K562 (cell line): ENCODE data around the gene HIGD1C. TPM values are rescaled to one million over a fixed set of nuclear protein-coding genes. Genes with fewer than 3 reads are reported as not detected.

ENCODE experiments used
- ATAC-seq: fragments of 200-7000 bp; cut with Tn5 transposase; 3 replicates; pipeline ENCODE4 v1.9.1; 2020; ENCODE audit warnings: moderate library complexity
- BruUV-seq: library from RNA; stranded (reverse); fragments of 400-500 nt; replicated peaks from 2 replicates; lab custom pipeline; 2021; lab: Mats Ljungman, UMichigan
- CTCF ChIA-PET: fragments of 300-600 bp; formaldehyde crosslinking; extraction: SDS; loops from one replicate; lab custom pipeline; 2021; ENCODE audit warnings: low intra/inter-chr PET ratio; lab: Yijun Ruan, JAX
- POLR2A ChIA-PET: fragments of 300-600, 350-650 bp; sonication (Branson Sonifier 250); formaldehyde crosslinking; extraction: SDS; loops from one replicate; lab custom pipeline; 2021; ENCODE audit warnings: antibody characterized with exemption, inconsistent platforms; lab: Yijun Ruan, JAX
- DNase-seq, 4 experiments: peaks; one replicate each; pipeline versions ENCODE4 v3.0.0 to v3.0.0-alpha.2; 2011 to 2018; ENCODE audit warnings: low spot score in 3 of 4, mixed read lengths in 3 of 4; ENCODE audit errors: extremely low read depth in 1 of 4
- FAIRE-seq: peaks from 2 replicates; lab custom pipeline; 2011; peaks lifted over from hg19 to GRCh38; lab: Jason Lieb, UNC
- H2AFZ ChIP-seq: 2 replicates; pipeline ENCODE4 v1.6.0; 2011; ENCODE audit warnings: low read depth, low read length, control low read depth, inconsistent platforms
- H3K27ac ChIP-seq: fragments of 200-600 bp; 3 replicates; pipeline ENCODE4 v1.8.0; 2011; ENCODE audit warnings: low read depth, mild to moderate bottlenecking, control low read depth, inconsistent platforms, low read length, moderate library complexity, mixed read lengths; ENCODE audit errors: extremely low read depth
- H3K27me3 ChIP-seq, 2 experiments: fragments of 300-600 bp in 1 of 2; 2 replicates in 1 of 2; 3 replicates in 1 of 2; pipeline versions ENCODE4 v1.6.0 to v1.8.0; 2011; ENCODE audit warnings: inconsistent platforms in 2 of 2, low read length in 2 of 2, mild to moderate bottlenecking in 1 of 2, mixed read lengths in 1 of 2, moderate library complexity in 1 of 2; ENCODE audit not compliant: control insufficient read depth in 2 of 2, insufficient read depth in 2 of 2
- H3K36me3 ChIP-seq: fragments of 300-600 bp; 3 replicates; pipeline ENCODE4 v1.8.0; 2011; ENCODE audit warnings: mild to moderate bottlenecking, low read length, inconsistent platforms; ENCODE audit not compliant: control insufficient read depth, insufficient read depth
- H3K4me1 ChIP-seq, 2 experiments: fragments of 200-600 bp in 1 of 2; replicated peaks in 1 of 2; 2 replicates in 1 of 2; 3 replicates in 1 of 2; pipeline versions ENCODE4 v1.5.1 to v1.8.0; 2011; ENCODE audit warnings: inconsistent platforms in 2 of 2, low read length in 2 of 2, mild to moderate bottlenecking in 1 of 2, mixed read lengths in 1 of 2, moderate library complexity in 1 of 2; ENCODE audit not compliant: control insufficient read depth in 2 of 2, insufficient read depth in 2 of 2
- H3K4me2 ChIP-seq: 2 replicates; pipeline ENCODE4 v1.6.1; 2011; ENCODE audit warnings: low read length, control low read depth, inconsistent platforms, mixed read lengths; ENCODE audit not compliant: insufficient read depth
- H3K4me3 ChIP-seq: fragments of 200-600 bp; sonication (generic), shearing (Covaris generic); 2 replicates; pipeline ENCODE4 v1.5.1; 2016; ENCODE audit warnings: control low read depth, inconsistent platforms
- H3K79me2 ChIP-seq: fragments of 200-600 bp; 3 replicates; pipeline ENCODE4 v1.8.0; 2011; ENCODE audit warnings: low read length, inconsistent platforms; ENCODE audit not compliant: control insufficient read depth, insufficient read depth
- H3K9ac ChIP-seq, 2 experiments: 2 replicates each; pipeline versions ENCODE4 v1.6.0 to v1.6.1; 2011; ENCODE audit warnings: low read depth in 2 of 2, low read length in 2 of 2, control low read depth in 1 of 2, inconsistent platforms in 1 of 2, mild to moderate bottlenecking in 1 of 2, mixed read lengths in 1 of 2; ENCODE audit not compliant: insufficient read depth in 1 of 2
- H3K9me1 ChIP-seq: one replicate; pipeline ENCODE4 v1.6.0; 2011; ENCODE audit warnings: inconsistent platforms, mild to moderate bottlenecking, low read length, moderate library complexity; ENCODE audit not compliant: control insufficient read depth, insufficient read depth
- H3K9me3 ChIP-seq: replicated peaks from 2 replicates; pipeline ENCODE4 v1.5.1; 2011; ENCODE audit warnings: low read depth, low read length, inconsistent platforms; ENCODE audit not compliant: control insufficient read depth, insufficient read depth
- H4K20me1 ChIP-seq: replicated peaks from 2 replicates; pipeline ENCODE4 v1.6.1; 2011; ENCODE audit warnings: low read length, inconsistent platforms, mixed read lengths; ENCODE audit not compliant: control insufficient read depth, insufficient read depth
- CBX8 ChIP-seq: fragments of 200-600 bp; sonication (generic); IDR thresholded peaks from 2 replicates; pipeline ENCODE4 v1.6.1; 2012; ENCODE audit warnings: borderline replicate concordance, mixed run types, low read depth, mild to moderate bottlenecking, moderate library complexity, mixed read lengths, low read length, control low read depth, inconsistent platforms; ENCODE audit not compliant: poor library complexity, severe bottlenecking; ENCODE audit errors: extremely low read depth
- CREB3L1 ChIP-seq: fragments of 450-650 bp; IDR thresholded peaks from 2 replicates; pipeline ENCODE4 v1.6.1; 2014; ENCODE audit warnings: low read depth, mild to moderate bottlenecking, moderate library complexity, borderline replicate concordance
- E2F5 ChIP-seq: sonication (generic); formaldehyde crosslinking; IDR thresholded peaks from 2 replicates; pipeline ENCODE4 v1.8.0; 2022; ENCODE audit warnings: mild to moderate bottlenecking, missing genetic modification reagents
- ETS1 ChIP-seq: conservative IDR thresholded peaks from 2 replicates; pipeline ENCODE4 v1.6.1; 2011; ENCODE audit warnings: low read depth, mild to moderate bottlenecking, low read length; ENCODE audit not compliant: control insufficient read depth
- FOXJ3 ChIP-seq: sonication (generic); formaldehyde crosslinking; IDR thresholded peaks from 2 replicates; pipeline ENCODE4 v1.4.0; 2020; ENCODE audit warnings: mild to moderate bottlenecking, missing genetic modification reagents
- GTF2E2 ChIP-seq: fragments of 200-800 bp; sonication (Bioruptor generic); IDR thresholded peaks from 2 replicates; pipeline ENCODE4 v1.6.1; 2016; ENCODE audit warnings: missing genetic modification characterization, missing compliant biosample characterization
- HES1 ChIP-seq: fragments of 450-650 bp; IDR thresholded peaks from 2 replicates; pipeline ENCODE4 v1.6.1; 2016; ENCODE audit warnings: low read depth, mild to moderate bottlenecking, moderate library complexity
- HNRNPH1 ChIP-seq: fragments of 200-400 bp; formaldehyde crosslinking; optimal IDR thresholded peaks from 2 replicates; pipeline ENCODE3; 2017; ENCODE audit warnings: low read depth, mild to moderate bottlenecking, low read length, moderate library complexity
- IFI16 ChIP-seq: fragments of 250-450 bp; sonication (Bioruptor Pico); IDR thresholded peaks from 2 replicates; pipeline ENCODE4 v2.1.2; 2022; ENCODE audit warnings: mild to moderate bottlenecking, inconsistent platforms
- RBM25 ChIP-seq: fragments of 200-400 bp; formaldehyde crosslinking; IDR thresholded peaks from 2 replicates; pipeline ENCODE4 v1.6.1; 2018; ENCODE audit warnings: low read length, low read depth, moderate library complexity; ENCODE audit not compliant: severe bottlenecking
- SIN3A ChIP-seq, 2 experiments: fragments of 150-350 bp in 1 of 2; IDR thresholded peaks; 2 replicates each; pipeline ENCODE4 v1.6.1; 2011 to 2016; ENCODE audit warnings: borderline replicate concordance in 2 of 2, low read depth in 2 of 2, low read length in 2 of 2, mild to moderate bottlenecking in 2 of 2, moderate library complexity in 2 of 2; ENCODE audit not compliant: control insufficient read depth in 1 of 2
- TEAD1 ChIP-seq, 2 experiments: fragments of 450-650 bp in 1 of 2; sonication (generic) in 1 of 2; formaldehyde crosslinking; IDR thresholded peaks; 2 replicates each; pipeline versions ENCODE4 v1.4.0 to v1.8.0; 2020 to 2022; ENCODE audit warnings: mild to moderate bottlenecking in 2 of 2, missing genetic modification reagents in 1 of 2
- ZC3H11A ChIP-seq: IDR thresholded peaks from 2 replicates; pipeline ENCODE4 v1.6.1; 2012; ENCODE audit warnings: low read depth, low read length, improper control_type of control experiment
- ZC3H4 ChIP-seq: sonication (generic); formaldehyde crosslinking; IDR thresholded peaks from 2 replicates; pipeline ENCODE4 v1.9.0; 2021; ENCODE audit warnings: missing genetic modification reagents, borderline replicate concordance
- ZC3H8 ChIP-seq: fragments of 450-650 bp; IDR thresholded peaks from 2 replicates; pipeline ENCODE4 v1.6.1; 2017
- ZNF668 ChIP-seq: fragments of 250-450 bp; sonication (Bioruptor Pico); IDR thresholded peaks from 2 replicates; pipeline ENCODE4 v1.8.0; 2022; ENCODE audit warnings: mild to moderate bottlenecking, inconsistent platforms
- WGBS: fragments of 100-300 bp; shearing (Covaris generic); methylation state at CpG from one replicate; pipeline ENCODE4 v1.1.6; 2016; ENCODE audit warnings: low coverage, mixed read lengths; ENCODE audit not compliant: insufficient coverage; ENCODE audit errors: missing lambda C conversion rate; 5-methylcytosine and 5-hydroxymethylcytosine counted together
- in situ Hi-C: fragments of 300-500 bp; cut with MboI; formaldehyde crosslinking; loops from 4 replicates; pipeline ENCODE4 v1.15.0; 2018; ENCODE audit warnings: inconsistent platforms, mixed read lengths
- intact Hi-C: fragments of 100-400 bp; cut with micrococcal nuclease; formaldehyde crosslinking; loops from 2 replicates; pipeline ENCODE4 v1.14.2; 2022
- polyA plus RNA-seq, 8 experiments: library from polyadenylated mRNA; depleted of rRNA in 4 of 8; stranded (reverse) in 5 of 8; unstranded in 3 of 8; fragments of >200 nt; fragmentation: Nextera tagmentation in 2 of 8; fragmentation: Illumina TruSeq in 1 of 8; extraction: Ambion mirVana in 2 of 8; extraction: Trizol in 1 of 8; gene quantifications; 2 replicates each; pipeline versions ENCODE4 v1.2.1 to v1.2.3, GENCODE V29; 2011 to 2014; ENCODE audit warnings: inconsistent platforms in 1 of 8, missing spikeins in 1 of 8
- total RNA-seq, 7 experiments: library from RNA; depleted of rRNA in 6 of 7; stranded (reverse); fragments of >200 nt in 6 of 7; fragmentation: Illumina TruSeq in 2 of 7; extraction: Trizol in 2 of 7; gene quantifications; 2 replicates each; pipeline versions ENCODE4 v1.2.1 to v1.2.3, GENCODE V29; 2011 to 2021; ENCODE audit warnings: low replicate concordance in 1 of 7

The HIGD1C gene
- total and polyA plus RNA-seq, 9 of the 15 experiments (the other 6 are each of a cell fraction or from before 2014, with no cell fraction given) = not detected

- CTCF ChIA-PET = interaction anchor here (0.7 kb wide), 1 partner anchor 314 kb away, joined by 3 read pairs; no protein-coding TSS in a partner anchor
- no peak; the same call in 1 of the 2 replicates for TF ChIP-seq ZC3H4
- TF ChIP-seq GTF2E2 (tag) = no peak
- no peak for TF ChIP-seq ZNF668 (CRISPR knock-in tag)
- no peak for TF ChIP-seq SIN3A (IDR thresholded peaks at IDR 0.05; ENCODE audit: borderline replicate concordance in 2 of 2, control insufficient read depth in 1 of 2, low read depth in 2 of 2, low read length in 2 of 2)
- no peak for TF ChIP-seq ZC3H11A
- TF ChIP-seq FOXJ3 (CRISPR knock-in tag) = no peak
- TF ChIP-seq CBX8 = no peak
- no peak for TF ChIP-seq CREB3L1
- TF ChIP-seq HES1 = peak; percentile 63; the same call in 1 of the 2 replicates
- TF ChIP-seq RBM25 = no peak
- TF ChIP-seq E2F5 (CRISPR knock-in tag) = no peak
- no peak for TF ChIP-seq HNRNPH1
- peak in 1 of 2 experiments; percentile 60; a peak in 1 of 4 replicates for TF ChIP-seq TEAD1 (CRISPR knock-in tag; IDR thresholded peaks at IDR 0.05)
- no peak for TF ChIP-seq ETS1
- no peak for TF ChIP-seq IFI16 (CRISPR knock-in tag)
- no peak for TF ChIP-seq ZC3H8
Observed at GRCh38 chr12:50936821-50937530, 15.4 kb upstream of the HIGD1C start.

More at GRCh38 chr12:50936821-50937530, 15.4 kb upstream of the HIGD1C start:
- 48% methylated on average over 8 of the region's 9 CpGs for WGBS
- peak in 2 of 4 experiments; percentile 23 to 32 for DNase-seq
- Histone ChIP-seq H3K4me3 (no peak overlapping the region), H4K20me1 (no peaks in the 10 kb centered on the region), H3K27me3 (no peaks in the 10 kb centered on the region), H3K79me2 (no peaks in the 10 kb centered on the region), H3K9ac (peak overlapping the region in 1 of 2 experiments; percentile 15; a peak in 1 of 4 replicates), H3K4me1 (peaks cover 5 to 36% of the 10 kb centered on the region in 2 experiments), H2AFZ (no peak overlapping the region), H3K4me2 (no peak overlapping the region; the same call in 1 of the 2 replicates), H3K27ac (peak overlapping the region; percentile 38; the same call in 1 of the 3 replicates), H3K36me3 (no peaks in the 10 kb centered on the region; the same call in 2 of the 3 replicates), H3K9me3 (peaks cover 13% of the 10 kb centered on the region), H3K9me1 (no peaks in the 10 kb centered on the region)
- intact Hi-C loops = no loop called here
- no peak for FAIRE-seq
- in situ Hi-C loops = no loop called here
- POLR2A ChIA-PET = interaction anchor here (0.6 to 1.0 kb wide), 4 partner anchors 9 to 684 kb away, joined by 3 to 6 read pairs (median 4); a partner anchor contains a TSS
- no peak; the same call in 1 of the 3 replicates for ATAC-seq
- BruUV-seq = no TSS peak
